Measurements from ENCODE around the gene RAB7A. TPM values are rescaled to one million over a fixed set of nuclear protein-coding genes. Genes with fewer than 3 reads are reported as not detected.

The RAB7A gene
- polyA plus RNA-seq, 2 of the 4 experiments (the other 2 are of a cell fraction) = 137 to 160 TPM

- Histone ChIP-seq H3K4me1 (0 out of 3 replicates have a peak, but pooled peaks cover 5% of the 10 kb centered on the region), H3K4me2 (peak overlapping the region; percentile 88), H3K27ac (peak overlapping the region; percentile 97 to 98), H3K4me3 (peak overlapping the region; percentile 54), H3K9me3 (no peaks in the 10 kb centered on the region)
- ChIA-PET CTCF (interaction anchor here (1.0 to 4.4 kb wide), 38 partner anchors 10 to 203 kb away, joined by 3 to 57 read pairs (median 6); partner anchors contain the start of genes ACAD9 and RAB7A), POLR2A (interaction anchor here (1.7 kb wide), 1 partner anchor 45 kb away, joined by 12 read pairs; the partner anchor contains the start of gene RAB7A)
- TF ChIP-seq EHMT2 (IDR thresholded peaks at IDR 0.05; ENCODE audit: low read depth) (no peak), JUN (IDR thresholded peaks at IDR 0.05) (no peak), ZSCAN20 (CRISPR knock-in tag; IDR thresholded peaks at IDR 0.05) (no peak), NFE2L2 (conservative IDR thresholded peaks at IDR 0.05; ENCODE audit: low read length) (no peak), HES2 (IDR thresholded peaks at IDR 0.05) (no peak), CEBPB (IDR thresholded peaks at IDR 0.05) (no peak), MAX (IDR thresholded peaks at IDR 0.05) (no peak), MAFK (IDR thresholded peaks at IDR 0.05; ENCODE audit: partially characterized antibody) (no peak), E2F6 (IDR thresholded peaks at IDR 0.05; ENCODE audit: borderline replicate concordance, low read depth) (no peak), FOXS1 (CRISPR knock-in tag; IDR thresholded peaks at IDR 0.05) (no peak), HMGXB4 (CRISPR knock-in tag; IDR thresholded peaks at IDR 0.05; ENCODE audit: borderline replicate concordance) (no peak), ZC3H11A (IDR thresholded peaks at IDR 0.05) (no peak), CTCF (IDR thresholded peaks at IDR 0.05) (no peak), MYC (IDR thresholded peaks at IDR 0.05; ENCODE audit: borderline replicate concordance, low read length) (no peak), REST (IDR thresholded peaks at IDR 0.05) (no peak)
- ATAC-seq = no peak
- FAIRE-seq = no peak
- no peak for DNase-seq (ENCODE audit: low read depth in 1 of 2, low spot score in 1 of 2)
- 44% methylated on average over 9 of the region's 9 CpGs for WGBS (ENCODE audit: missing lambda C conversion rate)
Measured at GRCh38 chr3:128681369-128681829, 44.6 kb upstream of the RAB7A start.

GRCh38 chr3:128683957-128684356 lies 42.0 kb upstream of the RAB7A start:
- ATAC-seq (no peak), FAIRE-seq (no peak), DNase-seq (ENCODE audit: low read depth in 1 of 2, low spot score in 1 of 2) (no peak)
- no peak overlapping the region for H3K27ac ChIP-seq
- no peak overlapping the region for H3K4me3 ChIP-seq
- ChIA-PET CTCF (interaction anchor here (1.0 to 4.4 kb wide), 3 partner anchors 16 to 111 kb away, joined by 3 to 57 read pairs (median 4); no protein-coding TSS in a partner anchor), POLR2A (no interaction called here)
- H3K4me1 ChIP-seq = 0 out of 3 replicates have a peak, but pooled peaks cover 5% of the 10 kb centered on the region
- no peaks in the 10 kb centered on the region for H3K9me3 ChIP-seq
- 80% methylated on average over 3 of the region's 3 CpGs for WGBS (ENCODE audit: missing lambda C conversion rate)
- H3K4me2 ChIP-seq = no peak overlapping the region
- TF ChIP-seq ZFP36 (IDR thresholded peaks at IDR 0.05; ENCODE audit: borderline replicate concordance, partially characterized antibody) = no peak
- TF ChIP-seq HEYL (CRISPR knock-in tag; IDR thresholded peaks at IDR 0.05) = no peak
- no peak for TF ChIP-seq CTCF (IDR thresholded peaks at IDR 0.05)
- no peak for TF ChIP-seq BCL3 (IDR thresholded peaks at IDR 0.05)
- TF ChIP-seq EP300 (IDR thresholded peaks at IDR 0.05) = no peak
- no peak for TF ChIP-seq HES2 (IDR thresholded peaks at IDR 0.05)
- no peak for TF ChIP-seq CHD4 (IDR thresholded peaks at IDR 0.05; ENCODE audit: borderline replicate concordance)
- no peak for TF ChIP-seq RCOR1 (IDR thresholded peaks at IDR 0.05; ENCODE audit: low read depth, low read length)
- TF ChIP-seq MAFK (IDR thresholded peaks at IDR 0.05; ENCODE audit: partially characterized antibody) = no peak
- TF ChIP-seq HOXA7 (CRISPR knock-in tag; IDR thresholded peaks at IDR 0.05) = no peak
- TF ChIP-seq RARB (CRISPR knock-in tag; IDR thresholded peaks at IDR 0.05) = no peak
